Fibroblast of villous mesenchyme (primary cell): ENCODE data around the gene MLXIP. TPM values are rescaled to one million over a fixed set of nuclear protein-coding genes. Genes with fewer than 3 reads are reported as not detected.

Experiments
- DNase-seq: peaks from one replicate; pipeline ENCODE4 v3.0.0-alpha.2; 2010; ENCODE audit warnings: low read depth
- H3K4me3 ChIP-seq: 2 replicates; pipeline ENCODE4 v1.5.1; 2011; ENCODE audit warnings: low read depth, mild to moderate bottlenecking, low read length
- CTCF ChIP-seq: IDR thresholded peaks from 2 replicates; pipeline ENCODE4 v1.5.1; 2012; ENCODE audit warnings: low read depth, mild to moderate bottlenecking, low read length; ENCODE audit not compliant: insufficient read depth
- total RNA-seq: library from RNA; depleted of rRNA; stranded (reverse); fragments of >200 nt; gene quantifications from 2 replicates; pipeline ENCODE4 v1.2.3, GENCODE V29; 2012

Gene MLXIP
- total RNA-seq, 1 donor = 16.4 TPM

DNA sequence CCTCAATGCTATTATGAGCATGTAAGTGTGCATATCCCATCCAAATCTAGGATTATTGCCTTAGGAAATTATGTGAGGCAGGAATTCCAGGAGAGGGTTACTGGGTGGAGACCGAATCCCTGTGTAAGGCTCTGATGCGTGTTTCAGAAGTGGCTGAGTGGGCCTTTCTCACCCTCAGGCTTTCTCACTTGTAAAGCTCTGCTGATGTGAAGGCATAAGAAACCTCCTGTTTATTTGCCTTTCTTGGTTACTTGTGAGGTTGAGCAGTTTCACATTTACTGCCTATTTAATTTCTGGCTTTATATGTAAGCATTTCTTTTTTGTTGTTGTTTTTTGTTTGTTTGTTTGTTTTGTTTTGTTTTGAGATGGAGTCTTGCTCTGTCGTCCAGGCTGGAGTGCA, 84.4 kb downstream of the MLXIP start:
- no peak overlapping the region for H3K4me3 ChIP-seq
- no peak for TF ChIP-seq CTCF
- DNase-seq = no peak

DNA sequence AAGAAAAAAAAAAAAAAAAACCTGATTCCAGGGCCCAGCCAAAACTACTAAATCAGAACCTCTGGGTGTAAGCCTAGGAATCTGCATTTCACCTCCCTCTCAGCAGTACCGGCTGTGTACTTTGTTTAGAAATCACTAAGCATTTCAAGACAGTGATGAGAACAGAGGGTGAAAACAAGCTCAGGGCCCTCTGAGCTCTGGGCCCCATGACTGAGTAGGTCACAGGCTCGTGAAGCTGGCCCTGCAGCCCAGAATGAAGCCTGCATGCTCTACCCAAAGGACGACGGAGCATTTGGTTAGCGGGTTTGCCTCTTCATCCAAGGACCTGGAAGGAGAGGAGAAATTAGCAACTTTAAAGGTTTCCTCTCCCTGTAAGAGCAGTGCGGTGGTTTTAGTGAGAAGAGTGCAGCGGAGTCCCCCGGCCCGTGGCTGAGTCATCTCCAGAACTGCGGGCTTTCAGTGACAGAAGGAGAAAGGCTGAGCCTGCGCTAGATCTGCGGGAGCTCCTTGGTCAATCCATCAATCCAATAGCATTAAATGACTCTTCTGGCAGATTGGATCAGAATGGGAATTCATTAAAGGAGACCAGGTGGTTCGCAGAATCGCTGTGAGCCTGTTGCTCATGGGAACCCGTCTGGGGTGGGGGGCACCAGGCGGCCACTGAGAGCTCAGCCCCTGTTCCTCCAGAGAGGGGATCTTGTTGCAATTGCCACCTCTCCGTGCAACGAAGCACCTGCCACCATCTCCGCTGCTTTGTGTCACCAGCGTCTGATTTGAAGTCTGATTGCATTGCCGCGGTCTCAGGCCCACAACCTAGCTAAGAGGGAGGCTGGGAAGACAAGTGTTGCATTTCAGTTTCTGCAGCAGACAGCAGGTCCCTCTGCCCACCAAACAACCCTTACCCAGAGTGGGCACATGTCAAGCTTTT, 88.1 kb downstream of the MLXIP start:
- DNase-seq = no peak
- no peak for TF ChIP-seq CTCF
- H3K4me3 ChIP-seq = no peak overlapping the region

GRCh38 chr12:122167356-122167925, 88.9 kb downstream of the MLXIP start:
- H3K4me3 ChIP-seq = no peak overlapping the region
- no peak for DNase-seq
- TF ChIP-seq CTCF = no peak

GRCh38 chr12:122168492-122168891, 89.9 kb downstream of the MLXIP start:
- no peak for DNase-seq
- TF ChIP-seq CTCF = no peak
- H3K4me3 ChIP-seq = no peak overlapping the region

- TF ChIP-seq CTCF = no peak
- H3K4me3 ChIP-seq = no peak overlapping the region
- no peak for DNase-seq
Measured at GRCh38 chr12:122171399-122171798, 92.8 kb downstream of the MLXIP start.

- no peak for DNase-seq
- H3K4me3 ChIP-seq = no peak overlapping the region
- no peak for TF ChIP-seq CTCF
Measured at GRCh38 chr12:122172262-122172939, 93.8 kb downstream of the MLXIP start.
